ENCODE data around the gene CACHD1.

Gene CACHD1

DNA sequence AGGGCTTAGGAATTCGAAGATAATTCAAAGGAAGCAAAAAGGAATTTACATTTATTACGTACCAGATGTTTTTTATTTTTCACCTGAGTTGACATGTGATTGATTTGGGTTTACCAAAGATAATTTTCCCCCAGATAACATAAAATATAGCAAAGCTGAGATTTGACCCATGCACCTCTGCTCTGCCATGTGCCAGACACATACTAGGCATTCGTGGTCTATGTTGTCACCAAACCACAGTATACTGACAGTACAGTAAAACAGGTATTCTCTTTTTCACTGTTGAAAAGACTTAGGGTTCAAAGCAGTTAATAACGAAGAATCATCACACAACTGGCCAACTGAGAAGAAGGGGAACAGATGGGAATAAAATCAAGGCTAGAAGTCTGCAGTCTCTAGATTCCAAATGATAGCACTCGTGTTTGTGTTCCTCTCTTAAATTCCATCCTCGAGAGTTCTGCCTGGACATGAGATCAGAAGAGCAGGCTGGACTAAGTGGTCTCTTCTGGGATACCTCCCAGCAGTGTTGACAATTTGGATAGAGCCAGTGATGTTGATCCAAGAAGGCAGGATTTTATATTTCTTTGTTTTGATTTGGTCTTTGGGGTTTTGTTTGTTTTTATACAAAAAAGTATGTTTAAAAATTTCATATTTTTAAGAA is 189.7 kb downstream of the CACHD1 start:
- no peak overlapping the region for H3K27ac ChIP-seq (ENCODE audit: low read depth, low read length)
- H3K27me3 ChIP-seq (ENCODE audit: control insufficient read depth in 1 of 2, insufficient read depth in 2 of 2, low read length in 2 of 2) = no peaks in the 10 kb centered on the region
- peaks cover 0 to 5% of the 10 kb centered on the region in 2 donors for H3K36me3 ChIP-seq (ENCODE audit: control insufficient read depth in 1 of 2, insufficient read depth in 2 of 2, low read length in 2 of 2)
- no peak overlapping the region for H3K9ac ChIP-seq (ENCODE audit: low read depth in 1 of 2, low read length in 2 of 2)
- H3K4me1 ChIP-seq (ENCODE audit: control insufficient read depth in 1 of 2, insufficient read depth in 2 of 2, low read length in 2 of 2) = no peaks in the 10 kb centered on the region
- H3K9me3 ChIP-seq (ENCODE audit: control insufficient read depth in 1 of 2, low read length in 2 of 2) = no peaks in the 10 kb centered on the region
- no peak overlapping the region for H3K4me3 ChIP-seq (ENCODE audit: low read depth in 1 of 2, low read length in 2 of 2)

DNA sequence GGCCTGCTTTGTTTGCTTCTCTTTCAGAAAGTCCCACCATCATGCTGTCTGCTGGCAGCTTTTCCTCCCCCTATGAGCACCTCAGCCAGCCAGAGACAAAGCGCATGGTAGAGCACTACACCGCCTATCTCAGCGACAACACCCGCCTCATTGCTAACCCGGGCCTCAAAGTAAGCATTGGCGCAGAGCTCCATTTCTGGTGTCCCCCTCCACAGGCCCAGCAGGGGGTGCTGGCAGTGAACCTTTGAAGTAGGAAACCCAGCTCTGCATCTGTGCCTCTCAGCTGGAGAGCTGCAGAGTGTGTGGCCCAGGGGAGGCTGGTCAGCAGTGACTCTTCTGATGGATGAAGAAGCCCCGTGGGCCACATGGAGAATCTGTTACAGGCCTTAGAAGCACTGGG is 193.7 kb downstream of the CACHD1 start:
- peaks cover 0 to 5% of the 10 kb centered on the region in 2 donors for H3K36me3 ChIP-seq (ENCODE audit: control insufficient read depth in 1 of 2, insufficient read depth in 2 of 2, low read length in 2 of 2)
- H3K27me3 ChIP-seq (ENCODE audit: control insufficient read depth in 1 of 2, insufficient read depth in 2 of 2, low read length in 2 of 2) = no peaks in the 10 kb centered on the region
- H3K9ac ChIP-seq (ENCODE audit: low read depth in 1 of 2, low read length in 2 of 2) = no peak overlapping the region
- no peak overlapping the region for H3K4me3 ChIP-seq (ENCODE audit: low read depth in 1 of 2, low read length in 2 of 2)
- H3K4me1 ChIP-seq (ENCODE audit: control insufficient read depth in 1 of 2, insufficient read depth in 2 of 2, low read length in 2 of 2) = no peaks in the 10 kb centered on the region
- H3K9me3 ChIP-seq (ENCODE audit: control insufficient read depth in 1 of 2, low read length in 2 of 2) = no peaks in the 10 kb centered on the region
- no peak overlapping the region for H3K27ac ChIP-seq (ENCODE audit: low read depth, low read length)

DNA sequence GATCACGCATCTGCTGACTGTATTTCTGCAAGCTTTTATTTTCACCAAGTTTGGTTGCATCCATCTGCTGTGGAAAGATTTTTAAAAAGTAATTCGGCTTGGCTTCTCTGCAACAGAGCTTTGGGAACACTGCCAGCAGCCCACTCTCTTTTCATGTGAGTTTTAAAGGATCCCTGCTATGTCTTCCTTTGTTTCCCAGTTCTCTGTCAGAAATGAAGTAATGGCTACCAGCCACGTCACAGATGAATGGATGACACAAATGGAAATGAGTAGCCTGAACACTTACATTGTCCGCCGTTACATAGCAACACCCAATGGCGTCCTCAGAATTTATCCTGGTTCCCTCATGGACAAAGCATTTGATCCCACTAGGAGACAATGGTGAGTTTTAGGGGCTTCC is 194.4 kb downstream of the CACHD1 start:
- no peak overlapping the region for H3K27ac ChIP-seq (ENCODE audit: low read depth, low read length)
- H3K9ac ChIP-seq (ENCODE audit: low read depth in 1 of 2, low read length in 2 of 2) = no peak overlapping the region
- H3K36me3 ChIP-seq (ENCODE audit: control insufficient read depth in 1 of 2, insufficient read depth in 2 of 2, low read length in 2 of 2) = peaks cover 0 to 5% of the 10 kb centered on the region in 2 donors
- H3K9me3 ChIP-seq (ENCODE audit: control insufficient read depth in 1 of 2, low read length in 2 of 2) = no peaks in the 10 kb centered on the region
- no peaks in the 10 kb centered on the region for H3K27me3 ChIP-seq (ENCODE audit: control insufficient read depth in 1 of 2, insufficient read depth in 2 of 2, low read length in 2 of 2)
- H3K4me3 ChIP-seq (ENCODE audit: low read depth in 1 of 2, low read length in 2 of 2) = no peak overlapping the region
- no peaks in the 10 kb centered on the region for H3K4me1 ChIP-seq (ENCODE audit: control insufficient read depth in 1 of 2, insufficient read depth in 2 of 2, low read length in 2 of 2)

DNA sequence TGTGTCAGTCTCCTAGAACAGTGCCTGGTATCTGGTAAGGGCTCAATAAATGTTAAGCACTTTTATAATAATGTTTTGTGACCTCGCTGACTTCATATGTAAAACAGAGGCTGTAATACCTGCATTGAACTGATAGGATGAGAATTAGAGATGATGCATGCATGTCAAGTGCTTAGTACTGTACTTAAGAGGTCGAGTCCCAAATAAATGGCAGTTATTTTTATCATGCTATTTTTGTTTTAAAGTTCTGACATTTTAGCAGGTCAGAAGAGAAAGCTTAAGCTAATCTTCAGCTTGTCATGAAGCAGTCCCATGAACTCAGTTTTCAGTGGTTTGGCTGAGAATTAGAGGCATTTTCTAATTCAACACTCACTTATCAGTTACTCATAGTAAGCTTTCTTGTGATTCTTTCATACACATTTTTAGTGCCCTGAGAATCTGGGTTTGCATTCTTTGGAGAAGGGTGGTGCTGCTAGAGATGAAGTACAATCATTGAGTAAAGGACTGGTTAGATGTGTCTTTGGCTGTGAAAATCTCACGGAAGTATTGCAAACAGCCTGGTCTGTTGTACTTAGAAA is 199.3 kb downstream of the CACHD1 start:
- no peaks in the 10 kb centered on the region for H3K27me3 ChIP-seq (ENCODE audit: control insufficient read depth in 1 of 2, insufficient read depth in 2 of 2, low read length in 2 of 2)
- no peak overlapping the region for H3K9ac ChIP-seq (ENCODE audit: low read depth in 1 of 2, low read length in 2 of 2)
- H3K27ac ChIP-seq (ENCODE audit: low read depth, low read length) = no peak overlapping the region
- H3K9me3 ChIP-seq (ENCODE audit: control insufficient read depth in 1 of 2, low read length in 2 of 2) = no peaks in the 10 kb centered on the region
- H3K4me1 ChIP-seq (ENCODE audit: control insufficient read depth in 1 of 2, insufficient read depth in 2 of 2, low read length in 2 of 2) = no peaks in the 10 kb centered on the region
- H3K36me3 ChIP-seq (ENCODE audit: control insufficient read depth in 1 of 2, insufficient read depth in 2 of 2, low read length in 2 of 2) = peaks cover 0 to 4% of the 10 kb centered on the region in 2 donors
- no peak overlapping the region for H3K4me3 ChIP-seq (ENCODE audit: low read depth in 1 of 2, low read length in 2 of 2)

DNA sequence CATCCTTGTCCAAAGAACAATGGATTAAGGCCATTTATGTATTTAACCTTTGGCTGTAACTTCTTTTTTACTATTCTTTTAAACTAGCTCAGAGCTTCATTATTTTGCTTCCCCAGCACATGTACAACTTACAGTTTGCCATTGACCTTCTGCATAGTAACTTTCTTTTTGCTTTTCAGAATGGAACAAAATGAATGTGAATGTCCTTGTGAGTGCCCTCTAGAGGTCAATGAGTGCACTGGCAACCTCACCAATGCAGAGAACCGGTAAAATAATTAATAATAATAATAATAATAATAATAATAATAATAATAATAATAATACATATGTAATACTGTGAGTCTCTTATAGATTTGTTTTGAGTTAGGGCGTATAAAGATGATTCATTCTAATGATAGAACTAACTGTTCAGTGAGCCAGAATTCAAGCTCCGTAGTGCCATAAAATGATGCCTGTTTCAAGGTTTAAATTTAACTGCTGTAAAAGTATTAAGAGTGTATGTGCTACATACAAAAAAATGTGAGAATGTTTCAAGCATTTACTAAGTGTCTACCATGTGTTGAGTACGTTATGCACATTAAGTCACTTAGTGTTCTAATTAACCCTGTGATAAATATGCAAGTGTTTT is 205.9 kb downstream of the CACHD1 start:
- Histone ChIP-seq H3K36me3 (ENCODE audit: control insufficient read depth in 1 of 2, insufficient read depth in 2 of 2, low read length in 2 of 2) (peaks cover 0 to 12% of the 10 kb centered on the region in 2 donors), H3K4me1 (ENCODE audit: control insufficient read depth in 1 of 2, insufficient read depth in 2 of 2, low read length in 2 of 2) (no peaks in the 10 kb centered on the region), H3K27me3 (ENCODE audit: control insufficient read depth in 1 of 2, insufficient read depth in 2 of 2, low read length in 2 of 2) (no peaks in the 10 kb centered on the region)

DNA sequence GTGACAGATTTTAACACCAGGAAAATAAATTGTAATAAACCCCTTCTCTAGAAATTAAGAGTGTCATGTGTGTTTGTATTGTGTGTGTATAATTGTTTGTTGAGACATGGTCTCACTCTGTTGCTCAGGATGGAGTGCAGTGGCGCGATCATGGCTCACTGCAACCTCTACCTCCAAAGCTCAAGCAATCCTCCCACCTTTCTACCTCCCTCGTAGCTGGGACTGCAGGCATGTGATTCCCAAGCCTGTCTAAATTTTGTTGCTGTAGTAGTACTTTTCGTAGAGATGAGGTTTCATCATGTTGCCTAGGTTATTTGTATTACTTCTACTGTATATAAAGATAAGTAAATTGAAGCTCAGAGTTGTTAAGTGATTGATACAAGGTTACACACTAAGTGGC is 206.5 kb downstream of the CACHD1 start:
- Histone ChIP-seq H3K9me3 (ENCODE audit: control insufficient read depth in 1 of 2, low read length in 2 of 2) (no peaks in the 10 kb centered on the region), H3K27me3 (ENCODE audit: control insufficient read depth in 1 of 2, insufficient read depth in 2 of 2, low read length in 2 of 2) (no peaks in the 10 kb centered on the region), H3K9ac (ENCODE audit: low read depth in 1 of 2, low read length in 2 of 2) (no peak overlapping the region), H3K36me3 (ENCODE audit: control insufficient read depth in 1 of 2, insufficient read depth in 2 of 2, low read length in 2 of 2) (peaks cover 0 to 12% of the 10 kb centered on the region in 2 donors), H3K27ac (ENCODE audit: low read depth, low read length) (no peak overlapping the region), H3K4me1 (ENCODE audit: control insufficient read depth in 1 of 2, insufficient read depth in 2 of 2, low read length in 2 of 2) (no peaks in the 10 kb centered on the region), H3K4me3 (ENCODE audit: low read depth in 1 of 2, low read length in 2 of 2) (no peak overlapping the region)

More for the DNA sequence above, 205.9 kb downstream of the CACHD1 start:
- H3K9ac ChIP-seq (ENCODE audit: low read depth in 1 of 2, low read length in 2 of 2) = no peak overlapping the region
- no peak overlapping the region for H3K4me3 ChIP-seq (ENCODE audit: low read depth in 1 of 2, low read length in 2 of 2)
- no peak overlapping the region for H3K27ac ChIP-seq (ENCODE audit: low read depth, low read length)
- no peaks in the 10 kb centered on the region for H3K9me3 ChIP-seq (ENCODE audit: control insufficient read depth in 1 of 2, low read length in 2 of 2)

DNA sequence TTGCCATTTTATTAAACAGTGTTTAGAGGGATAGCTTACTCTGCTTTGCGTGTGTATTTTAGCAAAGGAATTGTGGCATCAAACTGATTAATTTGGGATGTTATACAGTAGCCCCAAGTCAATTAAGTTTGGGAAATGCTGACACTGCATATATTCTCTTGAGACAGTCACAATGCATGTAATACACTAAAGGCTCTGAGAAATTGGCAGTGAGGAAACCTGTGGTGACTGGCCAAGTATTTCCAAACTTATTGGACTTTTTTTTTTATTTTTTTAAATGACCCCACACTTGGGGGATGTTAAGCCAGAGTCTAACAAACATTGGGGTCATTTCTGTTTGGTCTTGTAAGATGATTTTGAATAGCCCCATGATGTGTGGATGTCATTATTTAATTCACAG is 207.6 kb downstream of the CACHD1 start:
- H3K36me3 ChIP-seq (ENCODE audit: control insufficient read depth in 1 of 2, insufficient read depth in 2 of 2, low read length in 2 of 2) = peaks cover 0 to 15% of the 10 kb centered on the region in 2 donors
- H3K4me1 ChIP-seq (ENCODE audit: control insufficient read depth in 1 of 2, insufficient read depth in 2 of 2, low read length in 2 of 2) = no peaks in the 10 kb centered on the region
- H3K9ac ChIP-seq (ENCODE audit: low read depth in 1 of 2, low read length in 2 of 2) = no peak overlapping the region
- no peak overlapping the region for H3K4me3 ChIP-seq (ENCODE audit: low read depth in 1 of 2, low read length in 2 of 2)
- H3K9me3 ChIP-seq (ENCODE audit: control insufficient read depth in 1 of 2, low read length in 2 of 2) = no peaks in the 10 kb centered on the region
- no peak overlapping the region for H3K27ac ChIP-seq (ENCODE audit: low read depth, low read length)
- H3K27me3 ChIP-seq (ENCODE audit: control insufficient read depth in 1 of 2, insufficient read depth in 2 of 2, low read length in 2 of 2) = no peaks in the 10 kb centered on the region

DNA sequence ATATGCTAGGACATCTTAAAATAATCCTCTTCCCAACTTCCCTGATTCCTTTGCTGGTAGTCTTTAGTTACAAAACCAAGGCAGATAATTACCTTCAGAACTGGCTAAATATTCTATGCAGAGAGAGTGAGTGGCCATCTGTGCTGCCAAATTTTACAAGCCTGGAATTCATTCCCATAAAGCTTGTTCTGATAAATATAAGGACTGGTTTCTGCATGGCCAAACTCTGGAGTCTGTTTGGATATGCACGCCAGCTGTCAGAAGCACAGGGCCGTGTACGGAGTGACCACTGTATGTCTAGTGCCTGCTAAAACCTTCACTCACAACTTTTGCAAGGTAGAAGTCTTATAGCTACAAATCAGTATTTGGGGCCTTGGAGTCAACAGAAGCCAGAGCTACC is 208.4 kb downstream of the CACHD1 start:
- Histone ChIP-seq H3K4me1 (ENCODE audit: control insufficient read depth in 1 of 2, insufficient read depth in 2 of 2, low read length in 2 of 2) (no peaks in the 10 kb centered on the region), H3K36me3 (ENCODE audit: control insufficient read depth in 1 of 2, insufficient read depth in 2 of 2, low read length in 2 of 2) (peaks cover 0 to 15% of the 10 kb centered on the region in 2 donors), H3K27ac (ENCODE audit: low read depth, low read length) (no peak overlapping the region), H3K9me3 (ENCODE audit: control insufficient read depth in 1 of 2, low read length in 2 of 2) (no peaks in the 10 kb centered on the region), H3K4me3 (ENCODE audit: low read depth in 1 of 2, low read length in 2 of 2) (no peak overlapping the region), H3K27me3 (ENCODE audit: control insufficient read depth in 1 of 2, insufficient read depth in 2 of 2, low read length in 2 of 2) (no peaks in the 10 kb centered on the region), H3K9ac (ENCODE audit: low read depth in 1 of 2, low read length in 2 of 2) (no peak overlapping the region)

DNA sequence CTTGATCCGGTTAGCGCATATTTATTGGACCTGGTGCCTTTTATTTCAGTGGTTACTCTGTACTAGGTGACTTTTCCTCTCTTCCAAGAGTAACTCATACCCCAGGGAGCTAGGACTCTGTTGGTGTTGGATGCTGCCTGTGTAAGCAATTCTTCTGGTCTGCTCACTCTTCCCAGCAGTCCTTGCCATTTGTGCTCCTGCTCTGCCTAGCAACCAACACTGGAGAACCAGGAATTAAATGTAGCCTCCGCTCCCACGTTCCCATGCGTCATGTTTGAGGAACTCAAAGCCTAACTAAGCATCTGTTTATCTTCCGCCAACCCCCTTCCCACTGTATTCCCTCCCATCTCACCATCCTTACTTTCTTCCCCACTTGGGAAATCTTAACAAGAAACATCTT is 209.2 kb downstream of the CACHD1 start:
- H3K27me3 ChIP-seq (ENCODE audit: control insufficient read depth in 1 of 2, insufficient read depth in 2 of 2, low read length in 2 of 2) = no peaks in the 10 kb centered on the region
- H3K9ac ChIP-seq (ENCODE audit: low read depth in 1 of 2, low read length in 2 of 2) = no peak overlapping the region

DNA sequence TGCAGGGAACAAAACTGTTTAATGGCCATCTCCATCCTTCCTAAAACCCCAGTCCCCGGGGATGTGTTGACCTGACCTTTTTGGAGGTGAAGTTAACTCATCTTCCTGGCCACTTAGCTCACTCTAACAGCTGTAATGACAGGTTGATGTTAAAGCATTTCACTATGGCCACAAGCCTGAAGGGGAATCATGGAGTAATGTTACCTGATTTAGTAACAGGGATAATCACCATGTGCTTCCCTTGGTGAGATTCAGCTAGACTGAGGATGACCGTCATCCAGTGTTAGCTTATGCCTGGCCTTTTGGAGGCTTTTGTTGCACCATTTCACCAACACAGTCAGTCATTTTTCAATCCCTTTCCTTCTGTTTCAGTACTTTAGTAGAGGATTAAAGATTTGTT is 210.7 kb downstream of the CACHD1 start:
- Histone ChIP-seq H3K36me3 (ENCODE audit: control insufficient read depth in 1 of 2, insufficient read depth in 2 of 2, low read length in 2 of 2) (peaks cover 0 to 15% of the 10 kb centered on the region in 2 donors), H3K27ac (ENCODE audit: low read depth, low read length) (no peak overlapping the region), H3K4me3 (ENCODE audit: low read depth in 1 of 2, low read length in 2 of 2) (no peak overlapping the region)

More for the DNA sequence above, 209.2 kb downstream of the CACHD1 start:
- H3K9me3 ChIP-seq (ENCODE audit: control insufficient read depth in 1 of 2, low read length in 2 of 2) = no peaks in the 10 kb centered on the region
- no peaks in the 10 kb centered on the region for H3K4me1 ChIP-seq (ENCODE audit: control insufficient read depth in 1 of 2, insufficient read depth in 2 of 2, low read length in 2 of 2)
- no peak overlapping the region for H3K27ac ChIP-seq (ENCODE audit: low read depth, low read length)
- H3K4me3 ChIP-seq (ENCODE audit: low read depth in 1 of 2, low read length in 2 of 2) = no peak overlapping the region
- H3K36me3 ChIP-seq (ENCODE audit: control insufficient read depth in 1 of 2, insufficient read depth in 2 of 2, low read length in 2 of 2) = peaks cover 0 to 15% of the 10 kb centered on the region in 2 donors

More for the DNA sequence above, 210.7 kb downstream of the CACHD1 start:
- Histone ChIP-seq H3K27me3 (ENCODE audit: control insufficient read depth in 1 of 2, insufficient read depth in 2 of 2, low read length in 2 of 2) (no peaks in the 10 kb centered on the region), H3K4me1 (ENCODE audit: control insufficient read depth in 1 of 2, insufficient read depth in 2 of 2, low read length in 2 of 2) (peaks cover 0 to under 1% of the 10 kb centered on the region in 2 donors), H3K9ac (ENCODE audit: low read depth in 1 of 2, low read length in 2 of 2) (no peak overlapping the region), H3K9me3 (ENCODE audit: control insufficient read depth in 1 of 2, low read length in 2 of 2) (no peaks in the 10 kb centered on the region)
